Smooth muscle cell (in vitro differentiated cells): Measurements from ENCODE around the gene STOML3. TPM values are rescaled to one million over a fixed set of nuclear protein-coding genes. Genes with fewer than 3 reads are reported as not detected.

Source experiments
- DNase-seq: peaks from one replicate; lab custom pipeline; 2025; ENCODE audit not compliant: unreplicated experiment; lab: John Stamatoyannopoulos, UW
- H2AFZ ChIP-seq: fragments of 200-600 bp; sonication (generic); 2 replicates; pipeline ENCODE4 v1.6.0; 2016; ENCODE audit warnings: antibody characterized with exemption, low read depth, mild to moderate bottlenecking
- H3F3A ChIP-seq: fragments of 200-600 bp; sonication (generic); 2 replicates; pipeline ENCODE4 v1.6.0; 2017; ENCODE audit warnings: antibody characterized with exemption, low read depth
- H3K27ac ChIP-seq: fragments of 200-600 bp; sonication (generic); 2 replicates; pipeline ENCODE4 v1.5.1; 2016; ENCODE audit warnings: low read depth, mild to moderate bottlenecking
- H3K27me3 ChIP-seq: fragments of 200-600 bp; sonication (generic); 2 replicates; pipeline ENCODE4 v1.6.1; 2016; ENCODE audit warnings: low read depth, mild to moderate bottlenecking
- H3K36me3 ChIP-seq: fragments of 200-600 bp; sonication (generic); 2 replicates; pipeline ENCODE4 v1.5.1; 2016; ENCODE audit warnings: low read depth
- H3K4me1 ChIP-seq: fragments of 200-600 bp; sonication (generic); 2 replicates; pipeline ENCODE4 v1.5.1; 2016; ENCODE audit warnings: low read depth
- H3K4me2 ChIP-seq: fragments of 200-600 bp; sonication (generic); 2 replicates; pipeline ENCODE4 v1.6.0; 2016; ENCODE audit warnings: mild to moderate bottlenecking
- H3K4me3 ChIP-seq: fragments of 200-600 bp; sonication (generic); 2 replicates; pipeline ENCODE4 v1.5.1; 2016; ENCODE audit warnings: mild to moderate bottlenecking
- H3K79me2 ChIP-seq: fragments of 200-600 bp; sonication (generic); 2 replicates; pipeline ENCODE4 v1.6.0; 2016; ENCODE audit warnings: low read depth, mild to moderate bottlenecking
- H3K9ac ChIP-seq: fragments of 200-600 bp; sonication (generic); 2 replicates; pipeline ENCODE4 v1.6.0; 2016; ENCODE audit warnings: low read depth
- H3K9me3 ChIP-seq: fragments of 200-600 bp; sonication (generic); replicated peaks from 2 replicates; pipeline ENCODE4 v1.5.1; 2016; ENCODE audit warnings: low read depth
- H4K20me1 ChIP-seq: fragments of 200-600 bp; sonication (generic); 2 replicates; pipeline ENCODE4 v1.6.0; 2016; ENCODE audit warnings: low read depth
- CTCF ChIP-seq: fragments of 200-600 bp; sonication (generic); IDR thresholded peaks from 2 replicates; pipeline ENCODE4 v1.5.1; 2017; ENCODE audit warnings: borderline replicate concordance, mild to moderate bottlenecking, antibody characterized with exemption; ENCODE audit not compliant: insufficient read depth, poor library complexity, severe bottlenecking
- WGBS: methylation state at CpG from one replicate; pipeline ENCODE4 v1.1.7; 2016; ENCODE audit warnings: low lambda C conversion rate; 5-methylcytosine and 5-hydroxymethylcytosine counted together
- polyA plus RNA-seq: library from polyadenylated mRNA; unstranded; fragments of >200 nt; fragmentation: Nextera tagmentation; extraction: Ambion mirVana; gene quantifications from 2 replicates; pipeline ENCODE4 v1.2.1, GENCODE V29; 2016
- total RNA-seq: library from RNA; depleted of rRNA; stranded (reverse); fragments of >200 nt; gene quantifications from 2 replicates; pipeline ENCODE4 v1.2.3, GENCODE V29; 2014

Gene STOML3
- total and polyA plus RNA-seq, 2 experiments from 2014 or later: not detected

GRCh38 chr13:38950987-38951386 is 39.6 kb downstream of the STOML3 start:
- Histone ChIP-seq H4K20me1 (no peaks in the 10 kb centered on the region), H3K9me3 (no peaks in the 10 kb centered on the region), H3K79me2 (no peaks in the 10 kb centered on the region), H3K27me3 (no peaks in the 10 kb centered on the region), H3K36me3 (no peaks in the 10 kb centered on the region), H3K4me2 (no peak overlapping the region), H3K4me3 (no peak overlapping the region), H3F3A (no peaks in the 10 kb centered on the region), H2AFZ (no peak overlapping the region), H3K4me1 (no peaks in the 10 kb centered on the region), H3K9ac (no peak overlapping the region), H3K27ac (no peak overlapping the region)
- no peak for TF ChIP-seq CTCF
- WGBS: 42% methylated on average over 3 of the region's 3 CpGs
- DNase-seq: no peak

GRCh38 chr13:38947054-38947453 is 43.6 kb downstream of the STOML3 start:
- WGBS: 65% methylated on average over 3 of the region's 3 CpGs
- Histone ChIP-seq H3K79me2 (no peaks in the 10 kb centered on the region), H3K4me2 (no peak overlapping the region), H3K4me1 (no peaks in the 10 kb centered on the region), H2AFZ (no peak overlapping the region), H3F3A (no peaks in the 10 kb centered on the region), H3K9me3 (no peaks in the 10 kb centered on the region), H3K9ac (no peak overlapping the region), H4K20me1 (no peaks in the 10 kb centered on the region), H3K27me3 (no peaks in the 10 kb centered on the region), H3K4me3 (no peak overlapping the region), H3K36me3 (no peaks in the 10 kb centered on the region), H3K27ac (no peak overlapping the region)
- DNase-seq: no peak
- no peak for TF ChIP-seq CTCF

DNA sequence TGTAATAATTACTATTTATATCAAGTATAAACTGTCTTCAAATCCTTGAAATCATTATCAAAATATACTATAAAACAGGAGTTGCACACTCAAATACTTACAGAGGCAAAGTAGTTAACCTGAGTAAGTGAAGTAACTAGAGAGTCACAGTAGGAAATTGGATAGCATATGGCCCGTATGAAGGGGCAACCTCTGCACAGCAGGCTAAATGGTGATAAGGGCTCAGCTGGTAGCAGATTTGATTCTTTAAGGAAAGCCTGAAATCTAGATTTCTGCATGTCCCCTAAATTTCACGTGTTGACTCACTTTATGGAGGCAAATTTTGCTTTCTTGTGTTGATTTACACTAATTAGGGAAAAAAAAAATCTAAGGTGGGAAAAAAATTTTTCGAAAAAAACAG is 46.4 kb downstream of the STOML3 start:
- Histone ChIP-seq H3K9ac (no peak overlapping the region), H3K4me2 (no peak overlapping the region), H3K9me3 (no peaks in the 10 kb centered on the region), H3K36me3 (no peaks in the 10 kb centered on the region), H2AFZ (no peak overlapping the region), H3K4me3 (no peak overlapping the region), H3K4me1 (no peaks in the 10 kb centered on the region), H3K79me2 (no peaks in the 10 kb centered on the region), H3K27me3 (no peaks in the 10 kb centered on the region), H4K20me1 (no peaks in the 10 kb centered on the region), H3K27ac (no peak overlapping the region), H3F3A (no peaks in the 10 kb centered on the region)
- no peak for TF ChIP-seq CTCF
- DNase-seq: no peak
- 57% methylated on average over 3 of the region's 3 CpGs for WGBS

GRCh38 chr13:38943231-38943630 is 47.4 kb downstream of the STOML3 start:
- no peaks in the 10 kb centered on the region for H3F3A ChIP-seq
- H3K27me3 ChIP-seq: no peaks in the 10 kb centered on the region
- TF ChIP-seq CTCF: no peak
- no peaks in the 10 kb centered on the region for H3K4me1 ChIP-seq
- no peak overlapping the region for H3K9ac ChIP-seq
- H3K79me2 ChIP-seq: no peaks in the 10 kb centered on the region
- H4K20me1 ChIP-seq: no peaks in the 10 kb centered on the region
- H3K4me2 ChIP-seq: no peak overlapping the region
- H3K4me3 ChIP-seq: no peak overlapping the region
- H3K9me3 ChIP-seq: no peaks in the 10 kb centered on the region
- H2AFZ ChIP-seq: no peak overlapping the region
- no peak for DNase-seq
- WGBS: 85% methylated on average over 2 of the region's 2 CpGs
- no peaks in the 10 kb centered on the region for H3K36me3 ChIP-seq
- no peak overlapping the region for H3K27ac ChIP-seq
